Subcutaneous adipose tissue (tissue), 4 donors: Measurements from ENCODE around the gene MAPK14. TPM values are rescaled to one million over a fixed set of nuclear protein-coding genes. Genes with fewer than 3 reads are reported as not detected.

Experiments used
- CTCF ChIP-seq: fragments of 450-650 bp; IDR thresholded peaks from one replicate; pipeline ENCODE4 v1.5.1; 2016; ENCODE audit warnings: low read depth, mild to moderate bottlenecking, control low read depth, antibody characterized with exemption, moderate library complexity
- total RNA-seq, 4 donors: library from RNA; depleted of rRNA; stranded (reverse); fragments of >200 nt; gene quantifications; one replicate each; pipeline ENCODE4 v1.1.0, GENCODE V29; 2016

The MAPK14 gene
- 10 to 100 TPM; 78.2 to 96.5 (median 88.8) TPM for total RNA-seq

GRCh38 chr6:36027501-36028087 is at the start of gene MAPK14:
MAPK14 (plus strand) TSS chr6:36027808; CDS start chr6:36028158, 350 bp downstream.
- no peak for TF ChIP-seq CTCF

GRCh38 chr6:35980991-35981645 is 46.5 kb upstream of the MAPK14 start:
- no peak for TF ChIP-seq CTCF

- no peak for TF ChIP-seq CTCF
These were observed 42.9 kb upstream of the MAPK14 start for GRCh38 chr6:35984701-35985100.

GRCh38 chr6:35993150-35993549 is 34.5 kb upstream of the MAPK14 start:
- TF ChIP-seq CTCF = no peak

GRCh38 chr6:36000451-36000850 is 27.2 kb upstream of the MAPK14 start:
- TF ChIP-seq CTCF = no peak

GRCh38 chr6:36015666-36016065 is 11.9 kb upstream of the MAPK14 start:
- no peak for TF ChIP-seq CTCF

- TF ChIP-seq CTCF = no peak
These were observed 9.3 kb upstream of the MAPK14 start for GRCh38 chr6:36018339-36018738.
